HEK293T (cell line): ENCODE measurements around the gene HM13.

Experiments
- ARNT ChIP-seq: fragments of 450-650 bp; IDR thresholded peaks from 2 replicates; pipeline ENCODE4 v1.6.1; 2017; ENCODE audit warnings: mild to moderate bottlenecking
- BHLHE40 ChIP-seq: fragments of 450-650 bp; IDR thresholded peaks from 2 replicates; pipeline ENCODE4 v1.6.1; 2016; ENCODE audit warnings: mild to moderate bottlenecking, moderate library complexity, borderline replicate concordance
- CTBP1 ChIP-seq: fragments of 450-650 bp; IDR thresholded peaks from 2 replicates; pipeline ENCODE4 v1.6.1; 2016; ENCODE audit warnings: borderline replicate concordance
- ELF4 ChIP-seq: fragments of 450-650 bp; IDR thresholded peaks from 2 replicates; pipeline ENCODE4 v1.6.1; 2017; ENCODE audit warnings: antibody characterized with exemption
- FOXA1 ChIP-seq: fragments of 450-650 bp; IDR thresholded peaks from 2 replicates; pipeline ENCODE4 v1.6.1; 2016; ENCODE audit warnings: mild to moderate bottlenecking
- FOXK2 ChIP-seq: fragments of 450-650 bp; IDR thresholded peaks from 2 replicates; pipeline ENCODE4 v1.6.1; 2016; ENCODE audit warnings: mild to moderate bottlenecking
- FOXM1 ChIP-seq: fragments of 450-650 bp; IDR thresholded peaks from 2 replicates; pipeline ENCODE4 v1.6.1; 2017; ENCODE audit warnings: mild to moderate bottlenecking, borderline replicate concordance
- HDGF ChIP-seq: fragments of 450-650 bp; IDR thresholded peaks from 2 replicates; pipeline ENCODE4 v1.6.1; 2017; ENCODE audit warnings: antibody characterized with exemption, borderline replicate concordance
- L3MBTL2 ChIP-seq: fragments of 450-650 bp; conservative IDR thresholded peaks from 2 replicates; pipeline ENCODE4 v1.6.1; 2016; ENCODE audit warnings: mild to moderate bottlenecking
- NFRKB ChIP-seq: fragments of 450-650 bp; IDR thresholded peaks from 2 replicates; pipeline ENCODE4 v1.6.1; 2016; ENCODE audit warnings: mild to moderate bottlenecking, moderate library complexity
- PKNOX1 ChIP-seq: fragments of 450-650 bp; IDR thresholded peaks from 2 replicates; pipeline ENCODE4 v1.6.1; 2016
- SP1 ChIP-seq: fragments of 450-650 bp; IDR thresholded peaks from 2 replicates; pipeline ENCODE4 v1.6.1; 2017
- SUZ12 ChIP-seq: fragments of 450-650 bp; IDR thresholded peaks from 2 replicates; pipeline ENCODE4 v1.6.1; 2016; ENCODE audit warnings: mild to moderate bottlenecking
- TARDBP ChIP-seq: fragments of 450-650 bp; IDR thresholded peaks from 2 replicates; pipeline ENCODE4 v1.6.1; 2016

- TF ChIP-seq SP1 (no peak), PKNOX1 (no peak), FOXK2 (no peak), BHLHE40 (no peak), NFRKB (no peak), FOXA1 (no peak), TARDBP (no peak), FOXM1 (no peak), ELF4 (no peak), SUZ12 (no peak), HDGF (no peak), ARNT (no peak), CTBP1 (no peak), L3MBTL2 (no peak)
Measured at GRCh38 chr20:31576751-31577150, 62.5 kb downstream of the HM13 start.
